Measurements from ENCODE around the gene LARGE1.

GRCh38 chr22:33909911-33910310 lies 10.4 kb downstream of the LARGE1 start:
- TF ChIP-seq CTCF (conservative IDR thresholded peaks at IDR 0.05; ENCODE audit: low read length): no peak
- no peak for TF ChIP-seq EZH2phosphoT487 (IDR thresholded peaks at IDR 0.05; ENCODE audit: borderline replicate concordance)
